ENCODE measurements around the gene MAOA.

GRCh38 chrX:43720082-43720481, 64.0 kb downstream of the MAOA start:
- no peak for TF ChIP-seq FOXA1 (IDR thresholded peaks at IDR 0.05)
- no peak for TF ChIP-seq NFRKB (IDR thresholded peaks at IDR 0.05)

Data from HEK293T (cell line).